C4-2B (cell line): Measurements from ENCODE around the gene MET.
"Not testable (repeated sequence)": the region's sequence is repeated elsewhere in the genome, so short reads cannot be mapped to it uniquely, and the experiment has no call there.

Experiments used
- CTCF ChIP-seq: fragments of 450-650 bp; conservative IDR thresholded peaks from 2 replicates; pipeline ENCODE4 v1.5.1; 2017; ENCODE audit warnings: mild to moderate bottlenecking
- ZFX ChIP-seq: fragments of 450-650 bp; IDR thresholded peaks from 2 replicates; pipeline ENCODE4 v1.6.1; 2017

DNA sequence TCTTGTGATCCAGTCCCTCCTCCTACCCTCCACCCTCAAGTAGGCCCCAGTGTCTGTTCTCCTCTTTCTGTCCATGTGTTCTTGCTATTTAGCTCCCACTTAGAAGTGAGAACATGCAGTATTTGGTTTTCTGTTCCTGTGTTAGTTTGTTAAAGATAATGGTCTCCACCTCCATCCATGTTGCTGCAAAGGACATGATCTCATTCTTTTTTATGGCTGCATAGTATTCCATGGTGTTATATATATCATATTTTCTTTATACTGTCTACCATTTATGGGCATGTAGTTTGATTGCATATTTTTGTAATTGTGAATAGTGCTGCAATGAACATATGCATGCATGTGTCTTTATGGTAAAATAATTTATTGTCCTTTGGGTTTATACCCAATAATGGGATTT is 12.7 kb upstream of the MET start:
- TF ChIP-seq CTCF, ZFX: not testable (repeated sequence)
